Effector memory CD8-positive, alpha-beta T cell (primary cell): ENCODE data around the gene CDH4.
"Not testable (repeated sequence)": the region's sequence is repeated elsewhere in the genome, so short reads cannot be mapped to it uniquely, and the experiment has no call there.

Source experiments
- ATAC-seq: fragments of 150-1000 bp; cut with Tn5 transposase; replicated peaks from 2 replicates; pipeline ENCODE4 v1.10.0; 2021; ENCODE audit warnings: mild to moderate bottlenecking, moderate library complexity
- DNase-seq, 3 experiments: peaks; one replicate each; pipeline ENCODE4 v3.0.0; 2021
- H3K27ac Mint-ChIP-seq, 2 donors: one replicate each; pipeline ENCODE4 v1.8.0; 2022; ENCODE audit warnings: mild to moderate bottlenecking in 2 of 2, mixed read lengths in 2 of 2, moderate library complexity in 2 of 2
- H3K27me3 Mint-ChIP-seq, 2 donors: one replicate each; pipeline ENCODE4 v1.8.0; 2022; ENCODE audit warnings: mixed read lengths in 2 of 2
- H3K36me3 Mint-ChIP-seq: one replicate; pipeline ENCODE4 v1.8.0; 2022; ENCODE audit warnings: mild to moderate bottlenecking, moderate library complexity, mixed read lengths; ENCODE audit not compliant: insufficient read depth
- H3K4me1 Mint-ChIP-seq, 2 donors: one replicate each; pipeline ENCODE4 v1.8.0; 2022; ENCODE audit warnings: low read depth in 2 of 2, mixed read lengths in 2 of 2
- H3K4me3 Mint-ChIP-seq, 2 donors: one replicate each; pipeline ENCODE4 v1.8.0; 2022; ENCODE audit warnings: mild to moderate bottlenecking in 2 of 2, mixed read lengths in 2 of 2, moderate library complexity in 2 of 2
- H3K9me3 Mint-ChIP-seq, 2 donors: one replicate each; pipeline ENCODE4 v1.8.0; 2022; ENCODE audit warnings: mixed read lengths in 2 of 2

Gene CDH4

GRCh38 chr20:61391812-61392520 lies 139.9 kb downstream of the CDH4 start:
- no peaks in the 10 kb centered on the region for H3K4me1 Mint-ChIP-seq
- peaks cover 2 to 8% of the 10 kb centered on the region in 2 donors for H3K9me3 Mint-ChIP-seq
- no peak overlapping the region for H3K27ac Mint-ChIP-seq
- ATAC-seq (no peak), DNase-seq (no peak)
- no peaks in the 10 kb centered on the region for H3K36me3 Mint-ChIP-seq
- H3K27me3 Mint-ChIP-seq = peaks cover 7 to 20% of the 10 kb centered on the region in 2 donors
- H3K4me3 Mint-ChIP-seq = no peak overlapping the region

GRCh38 chr20:61394088-61394799 lies 142.2 kb downstream of the CDH4 start:
- H3K4me3 Mint-ChIP-seq = no peak overlapping the region
- peaks cover 2 to 7% of the 10 kb centered on the region in 2 donors for H3K9me3 Mint-ChIP-seq
- H3K36me3 Mint-ChIP-seq = no peaks in the 10 kb centered on the region
- no peak for ATAC-seq
- no peak for DNase-seq
- H3K27me3 Mint-ChIP-seq = peaks cover 0 to 6% of the 10 kb centered on the region in 2 donors
- H3K27ac Mint-ChIP-seq = no peak overlapping the region
- H3K4me1 Mint-ChIP-seq = no peaks in the 10 kb centered on the region

- no peaks in the 10 kb centered on the region for H3K36me3 Mint-ChIP-seq
- no peaks in the 10 kb centered on the region for H3K27me3 Mint-ChIP-seq
- no peak for ATAC-seq
- no peaks in the 10 kb centered on the region for H3K4me1 Mint-ChIP-seq
- no peaks in the 10 kb centered on the region for H3K9me3 Mint-ChIP-seq
- no peak overlapping the region for H3K27ac Mint-ChIP-seq
- DNase-seq = no peak
- H3K4me3 Mint-ChIP-seq = no peak overlapping the region
These were observed 144.3 kb downstream of the CDH4 start for GRCh38 chr20:61396262-61396848.

GRCh38 chr20:61397146-61397545 lies 145.1 kb downstream of the CDH4 start:
- Mint-ChIP-seq H3K4me3 (no peak overlapping the region), H3K9me3 (no peaks in the 10 kb centered on the region), H3K36me3 (no peaks in the 10 kb centered on the region), H3K4me1 (no peaks in the 10 kb centered on the region), H3K27me3 (no peaks in the 10 kb centered on the region), H3K27ac (no peak overlapping the region)
- ATAC-seq (no peak), DNase-seq (no peak)

GRCh38 chr20:61397790-61398189 lies 145.7 kb downstream of the CDH4 start:
- ATAC-seq = no peak
- Mint-ChIP-seq H3K36me3 (no peaks in the 10 kb centered on the region), H3K27ac (no peak overlapping the region), H3K4me3 (no peak overlapping the region), H3K4me1 (no peaks in the 10 kb centered on the region), H3K9me3 (no peaks in the 10 kb centered on the region), H3K27me3 (no peaks in the 10 kb centered on the region)
- no peak for DNase-seq

GRCh38 chr20:61399433-61399832 lies 147.4 kb downstream of the CDH4 start:
- no peaks in the 10 kb centered on the region for H3K27me3 Mint-ChIP-seq
- H3K36me3 Mint-ChIP-seq = no peaks in the 10 kb centered on the region
- ATAC-seq = no peak
- no peaks in the 10 kb centered on the region for H3K4me1 Mint-ChIP-seq
- no peaks in the 10 kb centered on the region for H3K9me3 Mint-ChIP-seq
- H3K27ac Mint-ChIP-seq = no peak overlapping the region
- H3K4me3 Mint-ChIP-seq = no peak overlapping the region
- DNase-seq = no peak

- Mint-ChIP-seq H3K27ac (no peak overlapping the region), H3K4me3 (no peak overlapping the region), H3K9me3 (no peaks in the 10 kb centered on the region), H3K36me3 (no peaks in the 10 kb centered on the region), H3K4me1 (no peaks in the 10 kb centered on the region), H3K27me3 (no peaks in the 10 kb centered on the region)
- ATAC-seq (no peak), DNase-seq (no peak)
These were observed 148.4 kb downstream of the CDH4 start for GRCh38 chr20:61400499-61400898.

GRCh38 chr20:61404303-61404702 lies 152.2 kb downstream of the CDH4 start:
- no peak for DNase-seq
- no peaks in the 10 kb centered on the region for H3K27me3 Mint-ChIP-seq
- H3K4me3 Mint-ChIP-seq = no peak overlapping the region
- no peak for ATAC-seq
- no peaks in the 10 kb centered on the region for H3K4me1 Mint-ChIP-seq
- H3K27ac Mint-ChIP-seq = no peak overlapping the region
- H3K9me3 Mint-ChIP-seq = peaks cover 5 to 11% of the 10 kb centered on the region in 2 donors
- no peaks in the 10 kb centered on the region for H3K36me3 Mint-ChIP-seq

GRCh38 chr20:61405007-61405406 lies 152.9 kb downstream of the CDH4 start:
- H3K27me3 Mint-ChIP-seq = no peaks in the 10 kb centered on the region
- ATAC-seq = no peak
- no peaks in the 10 kb centered on the region for H3K36me3 Mint-ChIP-seq
- DNase-seq = no peak
- H3K4me1 Mint-ChIP-seq = no peaks in the 10 kb centered on the region
- H3K4me3 Mint-ChIP-seq = no peak overlapping the region
- H3K27ac Mint-ChIP-seq = no peak overlapping the region
- peaks cover 5 to 11% of the 10 kb centered on the region in 2 donors for H3K9me3 Mint-ChIP-seq

- H3K9me3 Mint-ChIP-seq = peaks cover 5 to 11% of the 10 kb centered on the region in 2 donors
- not testable (repeated sequence) for H3K4me1 Mint-ChIP-seq, H3K27ac Mint-ChIP-seq, H3K4me3 Mint-ChIP-seq, ATAC-seq, H3K36me3 Mint-ChIP-seq, DNase-seq, H3K27me3 Mint-ChIP-seq
These were observed 154.7 kb downstream of the CDH4 start for GRCh38 chr20:61406773-61407172.

GRCh38 chr20:61407561-61407960 lies 155.5 kb downstream of the CDH4 start:
- Mint-ChIP-seq H3K4me3 (no peak overlapping the region), H3K27me3 (no peaks in the 10 kb centered on the region), H3K36me3 (no peaks in the 10 kb centered on the region), H3K4me1 (no peaks in the 10 kb centered on the region), H3K9me3 (peaks cover 5 to 11% of the 10 kb centered on the region in 2 donors), H3K27ac (no peak overlapping the region)
- DNase-seq = no peak
- no peak for ATAC-seq

- H3K36me3 Mint-ChIP-seq = no peaks in the 10 kb centered on the region
- H3K27me3 Mint-ChIP-seq = no peaks in the 10 kb centered on the region
- H3K4me3 Mint-ChIP-seq = no peak overlapping the region
- no peak for ATAC-seq
- H3K4me1 Mint-ChIP-seq = no peaks in the 10 kb centered on the region
- peaks cover 5 to 11% of the 10 kb centered on the region in 2 donors for H3K9me3 Mint-ChIP-seq
- H3K27ac Mint-ChIP-seq = no peak overlapping the region
- no peak for DNase-seq
These were observed 157.1 kb downstream of the CDH4 start for GRCh38 chr20:61408951-61409740.

GRCh38 chr20:61411743-61412142 lies 159.7 kb downstream of the CDH4 start:
- Mint-ChIP-seq H3K9me3 (peaks cover 4 to 8% of the 10 kb centered on the region in 2 donors), H3K27me3 (no peaks in the 10 kb centered on the region), H3K4me1 (no peaks in the 10 kb centered on the region), H3K27ac (no peak overlapping the region), H3K4me3 (no peak overlapping the region), H3K36me3 (no peaks in the 10 kb centered on the region)
- DNase-seq (no peak), ATAC-seq (no peak)
